CD4-positive, alpha-beta T cell treated with Interferon gamma for 1 hour (primary cell): ENCODE data around the gene HS3ST5.
"Not testable (repeated sequence)": the region's sequence is repeated elsewhere in the genome, so short reads cannot be mapped to it uniquely, and the experiment has no call there.

Source experiments
- DNase-seq: peaks from one replicate; pipeline ENCODE4 v3.0.0-alpha.2; 2020

The HS3ST5 gene

GRCh38 chr6:114327074-114327473, 15.7 kb downstream of the HS3ST5 start:
- no peak for DNase-seq

- no peak for DNase-seq
Measured at GRCh38 chr6:114323784-114324183, 19.0 kb downstream of the HS3ST5 start.

- no peak for DNase-seq
Measured at GRCh38 chr6:114319749-114320148, 23.1 kb downstream of the HS3ST5 start.

DNA sequence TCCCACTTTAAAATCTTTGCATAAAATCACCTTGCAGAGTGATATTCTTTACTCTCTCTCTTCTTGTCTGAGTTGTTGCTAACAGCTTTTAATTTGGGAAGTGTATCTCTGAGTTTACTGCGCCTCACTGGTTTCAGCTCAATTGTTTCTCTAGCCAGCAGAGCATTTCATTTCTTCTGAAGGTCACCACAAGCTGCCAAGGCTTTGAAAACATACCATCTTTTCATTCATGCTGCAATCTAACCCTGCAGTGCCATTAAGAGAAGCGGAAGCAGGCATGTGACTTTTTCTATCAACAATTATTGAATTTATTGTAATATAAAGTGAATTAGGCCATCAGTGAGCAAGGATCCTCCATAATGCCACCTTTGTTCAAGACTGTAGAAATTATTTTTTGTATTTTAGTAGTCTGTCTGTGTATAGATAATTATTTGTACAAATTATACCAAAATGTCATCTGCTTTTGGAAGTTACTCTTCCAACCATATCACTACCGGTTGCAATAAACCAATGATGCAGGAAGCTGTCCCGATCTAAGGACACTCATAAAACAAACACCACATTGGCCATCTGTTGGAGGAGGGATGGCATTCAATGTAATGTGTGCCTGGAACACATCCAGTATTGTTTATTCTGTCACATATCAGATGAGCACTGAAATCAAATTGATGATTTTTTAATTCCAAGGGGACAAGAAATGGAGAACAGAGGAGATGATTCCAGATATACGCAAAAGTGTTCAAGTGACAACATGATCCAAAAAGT, 26.8 kb downstream of the HS3ST5 start:
- DNase-seq = no peak

DNA sequence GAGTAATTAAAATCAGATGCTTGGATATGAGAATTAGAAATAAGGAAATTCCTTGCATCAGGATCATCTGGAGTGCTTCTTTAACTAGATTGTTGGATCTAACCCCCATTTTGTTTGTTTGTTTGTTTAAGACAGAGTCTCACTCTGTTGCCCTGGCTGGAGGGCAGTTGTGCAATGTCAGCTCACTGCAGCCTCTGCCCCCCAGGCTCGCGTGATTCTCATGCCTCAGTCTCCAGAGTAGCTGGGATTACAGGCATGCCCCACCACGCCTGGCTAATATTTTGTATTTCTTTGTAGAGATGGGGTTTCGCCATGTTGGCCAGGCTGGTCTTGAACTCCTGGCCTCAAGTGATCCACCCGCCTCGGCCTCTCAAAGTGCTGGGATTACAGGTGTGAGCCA, 29.0 kb downstream of the HS3ST5 start:
- DNase-seq = not testable (repeated sequence)

- DNase-seq = no peak
Measured at GRCh38 chr6:114312931-114313330, 29.9 kb downstream of the HS3ST5 start.

GRCh38 chr6:114310053-114310452, 32.8 kb downstream of the HS3ST5 start:
- no peak for DNase-seq

DNA sequence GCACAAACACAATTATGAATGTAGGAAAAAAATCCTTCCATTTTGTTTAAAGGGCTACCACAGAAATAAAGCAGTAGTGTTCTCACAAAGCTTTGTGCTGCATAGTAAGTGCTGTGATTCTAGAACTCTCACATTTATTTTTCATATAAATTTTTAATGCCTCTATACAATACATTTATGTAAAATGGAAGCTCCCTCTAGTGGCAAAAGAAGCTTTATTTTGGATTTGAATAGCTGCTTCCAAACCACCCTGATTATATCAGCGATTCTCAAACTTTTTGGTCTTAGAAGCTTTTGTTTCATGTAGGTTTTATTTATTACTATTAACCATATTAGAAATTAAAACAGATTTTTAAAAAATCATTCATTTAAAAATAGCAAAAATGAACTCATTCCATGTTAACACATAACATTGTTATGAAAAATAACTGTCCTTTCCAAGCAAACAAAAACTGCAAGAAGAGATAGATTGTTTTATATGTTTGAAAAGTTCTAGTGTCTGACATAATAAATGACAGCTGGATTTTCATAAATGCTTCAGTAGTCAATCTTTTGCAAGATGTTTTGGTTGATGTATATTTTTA, 38.4 kb downstream of the HS3ST5 start:
- DNase-seq = no peak

- no peak for DNase-seq
Measured at GRCh38 chr6:114301596-114302219, 41.1 kb downstream of the HS3ST5 start.

- no peak for DNase-seq
Measured at GRCh38 chr6:114297135-114297534, 45.7 kb downstream of the HS3ST5 start.

GRCh38 chr6:114292431-114292830, 50.4 kb downstream of the HS3ST5 start:
- DNase-seq = no peak

DNA sequence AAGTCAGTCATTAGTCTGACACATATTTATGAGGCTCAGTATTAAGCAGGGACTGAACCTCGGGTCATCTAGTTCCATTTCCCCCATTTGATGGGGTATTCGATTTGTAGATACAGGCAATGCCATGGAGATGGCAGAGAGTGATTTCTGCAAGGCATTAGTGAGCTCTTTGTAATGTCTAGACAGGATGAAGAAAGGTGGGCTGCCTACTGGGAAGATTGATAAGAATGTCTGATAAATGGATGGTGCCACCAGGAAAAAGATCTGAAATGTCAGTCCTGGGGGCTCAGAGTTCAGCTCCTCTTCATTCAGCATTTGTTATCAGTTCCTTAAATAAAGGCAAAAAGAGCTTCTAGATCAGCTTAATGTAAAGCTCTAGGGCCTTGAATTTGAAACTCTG, 51.4 kb downstream of the HS3ST5 start:
- DNase-seq = no peak

DNA sequence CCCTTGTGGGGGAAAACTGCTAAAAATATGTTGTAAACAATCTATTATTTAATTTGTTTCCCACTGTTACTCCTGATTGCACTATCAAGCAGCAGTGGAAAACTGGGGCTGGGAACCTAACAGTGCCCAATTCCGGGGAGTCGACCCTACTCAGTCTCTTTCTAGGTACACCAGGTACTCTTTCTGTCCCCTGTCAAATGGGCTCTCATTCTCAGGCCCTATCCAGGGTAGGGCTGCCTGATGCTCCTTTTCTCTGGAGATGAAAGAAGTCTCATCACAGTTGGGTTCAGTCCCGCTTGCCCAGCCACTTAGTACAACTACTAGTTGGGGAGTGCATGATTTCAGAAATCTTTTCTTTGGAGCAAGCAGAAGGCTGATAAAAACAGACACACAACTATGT, 52.0 kb downstream of the HS3ST5 start:
- no peak for DNase-seq

- no peak for DNase-seq
Measured at GRCh38 chr6:114288701-114289495, 53.9 kb downstream of the HS3ST5 start.

- no peak for DNase-seq
Measured at GRCh38 chr6:114287461-114287860, 55.4 kb downstream of the HS3ST5 start.

GRCh38 chr6:114286211-114286610, 56.6 kb downstream of the HS3ST5 start:
- no peak for DNase-seq

DNA sequence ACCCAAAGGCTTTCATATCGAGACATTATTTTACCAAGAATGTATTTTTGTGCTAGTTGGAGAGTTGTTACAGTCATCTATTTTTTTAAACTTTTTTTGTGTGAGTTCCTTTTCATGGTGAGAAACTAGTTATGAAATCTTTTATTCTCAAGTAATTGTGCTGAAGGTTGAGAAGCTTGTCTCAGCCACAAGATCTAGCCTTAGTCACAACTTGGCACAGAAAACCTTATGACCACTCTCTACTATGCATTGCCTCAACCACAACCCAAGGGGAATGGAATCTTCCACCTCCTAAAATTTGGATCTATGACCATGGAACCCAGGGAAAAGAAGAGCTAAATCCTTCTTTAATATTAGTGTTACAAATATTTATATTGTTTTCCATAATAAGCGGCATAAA, 58.5 kb downstream of the HS3ST5 start:
- DNase-seq = no peak

DNA sequence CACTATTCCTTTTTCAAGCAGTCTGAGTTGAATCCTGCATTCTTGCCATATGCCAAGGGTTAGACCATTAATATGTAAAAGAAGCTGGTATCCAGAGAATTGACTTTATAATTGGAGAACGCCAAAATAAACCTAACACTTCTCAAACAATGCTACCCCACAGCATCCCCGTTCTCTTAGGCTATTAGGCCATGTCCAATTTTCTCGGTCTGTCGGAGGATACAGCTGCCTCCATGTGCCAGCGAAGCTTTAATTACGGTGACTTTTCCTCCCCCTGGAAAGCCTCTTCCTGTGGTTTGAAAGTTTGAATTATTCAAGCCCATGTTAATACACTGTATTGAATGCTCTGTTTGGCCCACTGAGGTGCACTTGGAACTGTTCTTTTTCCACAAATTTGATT, 60.5 kb downstream of the HS3ST5 start:
- no peak for DNase-seq

DNA sequence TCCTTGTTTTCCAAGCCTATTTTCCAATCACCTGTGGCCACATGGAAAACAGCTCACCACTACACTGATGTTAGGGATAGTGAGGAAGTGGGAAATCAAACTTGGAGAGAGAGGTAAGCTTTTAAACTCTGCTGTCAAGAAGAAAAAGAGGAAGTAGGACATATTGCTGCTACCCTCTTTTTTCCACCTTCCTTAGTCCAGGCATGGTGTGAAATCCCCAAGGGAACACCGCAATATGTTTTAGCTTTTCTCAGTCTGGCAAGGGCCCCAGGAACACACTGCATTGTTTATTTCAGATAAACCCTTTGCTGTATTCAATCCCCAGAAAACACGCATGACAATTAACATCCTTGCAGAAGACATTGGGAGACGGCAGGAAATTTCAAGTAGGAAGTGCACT, 61.3 kb downstream of the HS3ST5 start:
- no peak for DNase-seq

DNA sequence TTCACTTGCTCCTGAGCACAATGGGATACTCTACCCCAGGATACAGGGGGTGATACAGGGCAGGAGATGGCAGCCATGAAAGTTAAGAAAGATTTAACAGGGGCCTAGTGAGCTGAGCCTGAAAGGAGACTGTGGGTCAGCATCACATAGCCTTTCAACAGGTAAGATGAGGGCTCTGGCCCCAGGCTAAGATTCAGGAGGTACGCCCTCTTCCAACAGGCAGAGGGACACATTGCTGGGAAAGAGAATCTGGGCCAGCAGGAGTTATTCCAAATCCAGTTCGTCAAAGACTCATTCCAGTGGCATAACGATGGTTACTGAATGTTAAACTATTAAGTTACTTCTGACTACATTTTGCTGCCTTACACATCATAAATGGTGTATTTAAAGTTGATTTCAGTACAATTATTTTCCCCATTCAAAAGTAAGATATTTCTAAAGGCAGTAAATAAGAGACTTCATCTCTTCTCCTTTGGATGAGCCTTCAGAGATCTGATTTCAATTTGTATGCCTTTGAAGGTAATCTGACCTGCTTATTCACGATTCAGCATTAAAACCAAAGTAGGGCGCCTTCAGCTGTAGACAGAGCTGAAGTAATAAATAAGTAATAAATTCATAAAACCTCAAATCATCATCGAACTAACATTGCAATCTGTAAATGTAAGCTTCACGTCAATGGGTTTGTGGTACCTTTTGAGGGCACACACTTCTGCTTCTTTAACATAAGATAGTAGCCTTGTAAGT, 62.4 kb downstream of the HS3ST5 start:
- no peak for DNase-seq

DNA sequence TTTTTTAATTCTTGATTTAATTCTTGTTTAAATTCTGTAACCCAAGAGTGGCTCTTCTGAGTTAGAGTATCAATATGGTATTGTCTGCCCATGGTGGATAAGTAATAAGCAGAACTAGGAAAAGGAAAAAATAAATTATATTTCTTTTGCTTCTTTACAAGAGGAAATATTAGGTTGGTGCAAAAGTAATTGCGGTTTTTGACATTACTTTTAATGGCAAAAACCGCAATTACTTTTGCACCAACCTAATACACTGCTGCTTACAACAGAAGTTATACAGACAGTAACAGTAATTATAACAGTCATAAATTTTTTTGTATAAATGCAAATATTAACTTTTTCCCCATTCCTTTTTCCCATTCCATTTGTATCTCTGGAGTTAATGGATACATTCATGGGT, 65.6 kb downstream of the HS3ST5 start:
- no peak for DNase-seq

- no peak for DNase-seq
Measured at GRCh38 chr6:114276783-114277182, 66.0 kb downstream of the HS3ST5 start.

DNA sequence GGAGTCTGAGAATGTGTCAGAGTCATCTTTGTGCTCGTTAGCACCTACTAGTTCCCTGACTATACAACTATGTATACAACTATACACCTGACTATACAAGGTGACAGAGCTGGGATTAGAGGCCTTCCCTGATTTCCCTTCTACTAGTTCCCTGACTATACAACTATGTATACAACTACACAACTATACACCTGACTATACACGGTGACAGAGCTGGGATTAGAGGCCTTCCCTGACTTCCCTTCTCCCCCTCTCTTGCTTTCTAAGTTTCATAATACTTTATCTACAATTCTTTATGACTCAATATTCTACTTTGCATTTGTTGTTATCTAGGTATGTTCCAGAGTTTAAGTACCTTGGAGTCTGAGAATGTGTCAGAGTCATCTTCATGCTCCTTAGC, 68.0 kb downstream of the HS3ST5 start:
- no peak for DNase-seq
